Type B pancreatic cell (in vitro differentiated cells): Measurements from ENCODE around the gene CYP4X1. TPM values are rescaled to one million over a fixed set of nuclear protein-coding genes. Genes with fewer than 3 reads are reported as not detected.
"Not testable (repeated sequence)": the region's sequence is repeated elsewhere in the genome, so short reads cannot be mapped to it uniquely, and the experiment has no call there.

ENCODE experiments used
- DNase-seq: peaks from one replicate; pipeline ENCODE4 v3.0.0; 2021; ENCODE audit warnings: mixed read lengths; ENCODE audit not compliant: unreplicated experiment; ENCODE audit errors: extremely low spot score
- H3K27ac Mint-ChIP-seq: 2 replicates; pipeline ENCODE4 v1.8.0; 2021; ENCODE audit warnings: mild to moderate bottlenecking, mixed read lengths
- H3K27me3 Mint-ChIP-seq: 2 replicates; pipeline ENCODE4 v1.8.0; 2021; ENCODE audit warnings: mixed read lengths
- H3K36me3 Mint-ChIP-seq: 2 replicates; pipeline ENCODE4 v1.8.0; 2021; ENCODE audit warnings: mixed read lengths
- H3K4me1 Mint-ChIP-seq: one replicate; pipeline ENCODE4 v1.8.0; 2021; ENCODE audit warnings: mixed read lengths; ENCODE audit not compliant: unreplicated experiment
- H3K4me3 Mint-ChIP-seq: 2 replicates; pipeline ENCODE4 v1.8.0; 2021; ENCODE audit warnings: mild to moderate bottlenecking, mixed read lengths
- H3K9me3 Mint-ChIP-seq: 2 replicates; pipeline ENCODE4 v1.8.0; 2021; ENCODE audit warnings: mixed read lengths
- long read RNA-seq: library from polyadenylated mRNA; unstranded; transcript quantifications from one replicate; pipeline ENCODE4 v2.0.0, GENCODE V29; 2020
- total RNA-seq: library from RNA; stranded (reverse); gene quantifications from 2 replicates; pipeline ENCODE4 v1.2.1, GENCODE V29; 2021; ENCODE audit warnings: low replicate concordance
- TF ChIP-seq, protein P1 (sequence below): fragments of 200-600 bp; sonication (generic); conservative IDR thresholded peaks from 2 replicates; pipeline ENCODE4 v1.5.0; 2021; ENCODE audit warnings: antibody characterized with exemption, mild to moderate bottlenecking

Gene CYP4X1, protein sequence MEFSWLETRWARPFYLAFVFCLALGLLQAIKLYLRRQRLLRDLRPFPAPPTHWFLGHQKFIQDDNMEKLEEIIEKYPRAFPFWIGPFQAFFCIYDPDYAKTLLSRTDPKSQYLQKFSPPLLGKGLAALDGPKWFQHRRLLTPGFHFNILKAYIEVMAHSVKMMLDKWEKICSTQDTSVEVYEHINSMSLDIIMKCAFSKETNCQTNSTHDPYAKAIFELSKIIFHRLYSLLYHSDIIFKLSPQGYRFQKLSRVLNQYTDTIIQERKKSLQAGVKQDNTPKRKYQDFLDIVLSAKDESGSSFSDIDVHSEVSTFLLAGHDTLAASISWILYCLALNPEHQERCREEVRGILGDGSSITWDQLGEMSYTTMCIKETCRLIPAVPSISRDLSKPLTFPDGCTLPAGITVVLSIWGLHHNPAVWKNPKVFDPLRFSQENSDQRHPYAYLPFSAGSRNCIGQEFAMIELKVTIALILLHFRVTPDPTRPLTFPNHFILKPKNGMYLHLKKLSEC
- 0.31 and 1.8 TPM in 2 replicates for total RNA-seq
- long read RNA-seq = 0 reads

DNA sequence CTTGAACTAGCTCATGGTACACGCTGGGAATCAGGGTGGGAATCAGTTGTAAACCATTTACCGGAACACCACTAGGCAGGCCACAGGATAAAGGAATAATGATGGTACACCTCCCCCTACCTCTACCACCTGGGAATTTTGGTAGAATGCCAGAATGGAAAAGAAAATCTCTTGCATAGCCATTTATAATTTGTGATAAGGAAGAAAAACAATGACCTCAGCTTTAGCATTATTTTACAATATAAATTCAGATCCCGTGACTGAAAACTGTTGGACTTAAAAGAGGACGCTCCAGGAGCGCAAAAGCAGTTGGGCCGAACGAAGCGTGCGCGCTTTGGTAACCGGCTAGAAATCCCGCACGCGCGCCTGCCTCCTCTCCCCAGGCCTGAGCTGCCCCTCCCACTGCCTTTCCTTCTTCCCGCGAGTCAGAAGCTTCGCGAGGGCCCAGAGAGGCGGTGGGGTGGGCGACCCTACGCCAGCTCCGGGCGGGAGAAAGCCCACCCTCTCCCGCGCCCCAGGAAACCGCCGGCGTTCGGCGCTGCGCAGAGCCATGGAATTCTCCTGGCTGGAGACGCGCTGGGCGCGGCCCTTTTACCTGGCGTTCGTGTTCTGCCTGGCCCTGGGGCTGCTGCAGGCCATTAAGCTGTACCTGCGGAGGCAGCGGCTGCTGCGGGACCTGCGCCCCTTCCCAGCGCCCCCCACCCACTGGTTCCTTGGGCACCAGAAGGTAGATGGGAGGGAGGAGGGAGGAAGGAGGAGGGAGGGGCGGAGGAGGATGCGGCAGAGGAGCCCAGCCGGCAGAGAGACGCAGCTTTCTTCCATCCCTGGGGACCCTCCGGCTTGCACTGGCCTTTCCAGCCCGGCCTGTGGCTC is at the start of gene CYP4X1:
TSS of gene CYP4X1 (plus strand) at position 402 of the 873 bp plus-strand sequence. CDS start at position 551, 149 bp downstream.
- H3K4me1 Mint-ChIP-seq = peaks cover 16% of the 10 kb centered on the region
- peaks cover 54% of the 10 kb centered on the region for H3K27me3 Mint-ChIP-seq
- peak within 1 kb of the TSS; percentile 85 for H3K4me3 Mint-ChIP-seq
- no peaks in the 10 kb centered on the region for H3K9me3 Mint-ChIP-seq
- TF ChIP-seq, protein P1, sequence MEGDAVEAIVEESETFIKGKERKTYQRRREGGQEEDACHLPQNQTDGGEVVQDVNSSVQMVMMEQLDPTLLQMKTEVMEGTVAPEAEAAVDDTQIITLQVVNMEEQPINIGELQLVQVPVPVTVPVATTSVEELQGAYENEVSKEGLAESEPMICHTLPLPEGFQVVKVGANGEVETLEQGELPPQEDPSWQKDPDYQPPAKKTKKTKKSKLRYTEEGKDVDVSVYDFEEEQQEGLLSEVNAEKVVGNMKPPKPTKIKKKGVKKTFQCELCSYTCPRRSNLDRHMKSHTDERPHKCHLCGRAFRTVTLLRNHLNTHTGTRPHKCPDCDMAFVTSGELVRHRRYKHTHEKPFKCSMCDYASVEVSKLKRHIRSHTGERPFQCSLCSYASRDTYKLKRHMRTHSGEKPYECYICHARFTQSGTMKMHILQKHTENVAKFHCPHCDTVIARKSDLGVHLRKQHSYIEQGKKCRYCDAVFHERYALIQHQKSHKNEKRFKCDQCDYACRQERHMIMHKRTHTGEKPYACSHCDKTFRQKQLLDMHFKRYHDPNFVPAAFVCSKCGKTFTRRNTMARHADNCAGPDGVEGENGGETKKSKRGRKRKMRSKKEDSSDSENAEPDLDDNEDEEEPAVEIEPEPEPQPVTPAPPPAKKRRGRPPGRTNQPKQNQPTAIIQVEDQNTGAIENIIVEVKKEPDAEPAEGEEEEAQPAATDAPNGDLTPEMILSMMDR = no peak
- no peaks in the 10 kb centered on the region for H3K36me3 Mint-ChIP-seq
- H3K27ac Mint-ChIP-seq = no peak within 1 kb of the TSS
- peak; percentile 66 for DNase-seq

DNA sequence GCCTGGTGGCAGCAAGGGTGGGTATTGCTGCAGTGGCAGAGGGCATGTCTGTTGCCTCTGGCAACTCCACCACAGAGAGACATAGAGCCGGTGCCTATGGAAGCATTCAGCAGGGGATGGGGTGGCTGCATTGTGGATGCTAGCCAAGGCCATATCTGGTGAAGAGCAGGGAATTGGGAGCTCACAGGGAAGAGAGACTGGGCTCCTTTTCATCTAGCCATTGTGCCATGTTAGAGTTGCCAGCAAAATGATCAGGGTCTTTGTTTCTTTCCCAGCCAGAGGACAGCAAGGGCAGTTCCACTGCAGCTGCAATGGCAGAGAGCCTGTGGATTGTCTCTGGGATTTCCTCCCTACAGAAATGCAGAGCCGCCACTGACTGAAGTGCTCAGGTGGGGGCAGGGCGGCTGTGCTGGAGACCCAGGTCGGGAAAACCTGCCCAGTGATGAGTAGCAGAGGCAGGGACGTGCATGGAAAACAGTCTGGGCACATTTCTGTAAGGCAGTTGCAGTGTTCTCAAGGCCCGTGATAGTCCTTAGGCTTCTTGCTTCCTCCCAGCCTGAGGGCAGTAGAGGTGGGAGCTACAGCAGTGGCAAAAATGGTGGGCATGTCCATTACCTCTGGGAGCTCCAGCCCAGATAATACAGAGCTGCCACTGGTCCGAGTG is 40.2 kb upstream of the CYP4X1 start:
- no peak for DNase-seq
- no peak overlapping the region for H3K4me3 Mint-ChIP-seq
- no peak overlapping the region for H3K27ac Mint-ChIP-seq
- TF ChIP-seq, protein P1 = no peak
- H3K4me1 Mint-ChIP-seq = no peaks in the 10 kb centered on the region
- no peaks in the 10 kb centered on the region for H3K9me3 Mint-ChIP-seq
- no peaks in the 10 kb centered on the region for H3K36me3 Mint-ChIP-seq
- H3K27me3 Mint-ChIP-seq = peaks cover 14% of the 10 kb centered on the region

DNA sequence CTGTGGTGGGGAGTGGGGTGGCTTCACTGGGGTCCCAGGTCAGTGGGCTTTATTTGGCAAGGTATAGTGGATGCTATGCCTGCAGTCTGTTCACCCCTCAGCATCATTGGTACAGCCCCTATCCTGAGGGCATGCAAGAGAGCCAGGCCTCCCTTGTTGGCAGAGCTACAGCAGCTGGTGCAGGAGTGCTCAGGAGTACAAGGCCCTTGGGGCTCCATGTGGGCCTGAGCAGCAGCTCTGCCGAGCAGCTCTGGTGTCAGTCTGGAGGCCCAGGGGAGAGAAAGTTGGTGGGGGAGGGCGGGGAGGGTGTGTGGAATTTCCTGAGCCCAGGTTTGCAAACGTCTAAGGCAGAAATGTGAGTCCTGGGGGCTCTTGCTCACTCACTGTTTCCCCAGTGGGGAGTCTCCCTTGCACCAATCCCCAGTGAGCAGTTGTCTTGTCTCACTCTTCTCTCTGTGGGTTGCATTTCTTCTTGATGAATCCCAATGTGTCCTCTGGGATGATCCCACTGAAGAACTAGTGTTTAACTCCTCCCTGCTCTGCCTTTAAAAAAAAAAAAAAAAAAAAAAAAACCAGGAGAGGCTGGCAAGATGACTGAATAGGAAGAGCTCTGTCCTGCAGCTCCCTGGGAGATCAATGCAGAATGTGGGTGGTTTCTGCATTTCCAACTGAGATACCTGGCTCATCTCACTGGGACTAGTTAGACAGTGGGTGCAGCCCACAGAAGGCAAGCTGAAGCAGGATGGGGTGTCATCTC is 39.5 kb upstream of the CYP4X1 start:
- no peak for DNase-seq
- Mint-ChIP-seq H3K27me3 (peaks cover 10% of the 10 kb centered on the region), H3K4me1 (no peaks in the 10 kb centered on the region), H3K27ac (no peak overlapping the region), H3K9me3 (no peaks in the 10 kb centered on the region), H3K4me3 (no peak overlapping the region), H3K36me3 (no peaks in the 10 kb centered on the region)
- TF ChIP-seq, protein P1 = no peak

DNA sequence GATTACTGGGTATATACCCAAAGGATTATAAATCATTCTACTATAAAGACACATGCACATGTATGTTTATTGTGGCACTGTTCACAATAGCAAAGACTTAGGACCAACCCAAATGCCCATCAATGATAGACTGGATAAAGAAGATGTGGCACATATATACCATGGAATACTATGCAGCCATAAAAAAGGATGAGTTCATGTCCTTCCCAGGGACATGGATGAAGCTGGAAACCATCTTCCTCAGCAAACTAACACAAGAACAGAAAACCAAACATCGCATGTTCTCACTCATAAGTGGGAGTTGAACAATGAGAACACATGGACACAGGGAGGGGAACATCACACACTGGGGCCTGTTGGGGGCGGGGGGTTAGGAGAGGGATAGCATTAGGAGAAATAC is 32.9 kb upstream of the CYP4X1 start:
- not testable (repeated sequence) for H3K4me3 Mint-ChIP-seq, DNase-seq, H3K27ac Mint-ChIP-seq, H3K4me1 Mint-ChIP-seq, H3K36me3 Mint-ChIP-seq, H3K9me3 Mint-ChIP-seq
- H3K27me3 Mint-ChIP-seq = peaks cover 11% of the 10 kb centered on the region

DNA sequence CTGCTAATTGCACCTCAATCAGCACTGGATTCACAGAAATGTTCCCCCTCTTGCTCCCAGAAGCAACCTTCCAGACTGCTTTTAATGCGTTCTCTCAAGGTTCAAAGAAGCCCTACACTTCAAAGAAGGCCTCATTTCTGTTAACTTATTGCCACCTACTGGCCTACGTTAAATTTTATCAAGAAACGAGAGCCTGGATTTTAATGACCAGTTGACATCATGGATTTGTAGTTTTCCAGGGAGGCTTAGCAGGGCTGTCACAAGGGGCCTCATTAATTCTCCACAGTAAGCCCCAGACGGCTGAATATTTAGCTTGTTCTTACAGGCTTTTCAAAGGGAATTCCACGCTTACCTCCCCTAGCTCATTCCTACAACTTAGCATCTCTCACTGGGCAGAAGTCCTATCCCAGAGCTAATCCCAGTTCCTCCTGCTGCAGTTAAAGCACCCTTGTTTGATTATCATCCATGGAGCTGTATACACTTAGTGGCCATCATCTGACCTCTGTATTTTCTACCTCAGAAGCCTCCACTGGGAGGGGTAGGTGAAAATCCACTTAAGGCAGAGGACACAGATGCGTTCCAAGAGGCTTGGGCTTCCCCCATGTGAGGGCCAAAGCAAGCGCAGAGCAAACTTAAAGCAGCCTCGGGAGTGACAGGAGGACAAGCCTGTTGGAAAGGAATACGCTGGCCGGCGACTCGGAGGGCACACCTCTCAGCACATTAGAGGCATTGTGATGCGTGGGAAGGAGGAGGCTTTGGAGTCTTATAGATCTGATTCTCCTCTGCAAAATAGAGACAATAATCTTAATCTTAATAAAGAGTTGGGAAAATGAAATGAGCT is 32.2 kb upstream of the CYP4X1 start:
- no peak for DNase-seq
- TF ChIP-seq, protein P1 = peak; percentile 52
- peaks cover 12% of the 10 kb centered on the region for H3K27me3 Mint-ChIP-seq
- H3K27ac Mint-ChIP-seq = no peak overlapping the region
- H3K4me1 Mint-ChIP-seq = no peaks in the 10 kb centered on the region
- no peaks in the 10 kb centered on the region for H3K9me3 Mint-ChIP-seq
- H3K4me3 Mint-ChIP-seq = no peak overlapping the region
- H3K36me3 Mint-ChIP-seq = no peaks in the 10 kb centered on the region
